BLaER1 treated with 17β-estradiol and CSF1 and Interleukin-3, amounts not matched to agents 10 nM and 100 nM (cell line): ENCODE data around the gene OCSTAMP.

ENCODE experiments used
- H3K27ac ChIP-seq, 11 experiments: shearing (Covaris generic); formaldehyde crosslinking; 2 replicates each; pipeline ENCODE4 v1.8.1; 2022
- H3K27me3 ChIP-seq, 11 experiments: shearing (Covaris generic); formaldehyde crosslinking; 2 replicates each; pipeline ENCODE4 v1.8.1; 2022
- H3K36me3 ChIP-seq, 11 experiments: shearing (Covaris generic); formaldehyde crosslinking; 2 replicates each; pipeline ENCODE4 v1.8.1; 2022
- H3K4me1 ChIP-seq, 10 experiments: shearing (Covaris generic); formaldehyde crosslinking; 2 replicates each; pipeline ENCODE4 v1.8.1; 2022
- H3K4me2 ChIP-seq, 11 experiments: shearing (Covaris generic); formaldehyde crosslinking; 2 replicates each; pipeline ENCODE4 v1.8.1; 2022
- H3K4me3 ChIP-seq, 10 experiments: shearing (Covaris generic); formaldehyde crosslinking; 2 replicates each; pipeline ENCODE4 v1.8.1; 2022
- H3K9ac ChIP-seq, 11 experiments: shearing (Covaris generic); formaldehyde crosslinking; 2 replicates each; pipeline ENCODE4 v1.8.1; 2022
- H3K9me3 ChIP-seq, 11 experiments: shearing (Covaris generic); formaldehyde crosslinking; replicated peaks in 1 of 11; 2 replicates each; pipeline ENCODE4 v1.8.1; 2022
- H4K20me1 ChIP-seq, 11 experiments: shearing (Covaris generic); formaldehyde crosslinking; 2 replicates each; pipeline ENCODE4 v1.8.1; 2022
- Cebpa-rat ChIP-seq, 11 experiments: shearing (Covaris generic); IDR thresholded peaks; 2 replicates each; pipeline ENCODE4 v1.8.1; 2022

The OCSTAMP gene

DNA sequence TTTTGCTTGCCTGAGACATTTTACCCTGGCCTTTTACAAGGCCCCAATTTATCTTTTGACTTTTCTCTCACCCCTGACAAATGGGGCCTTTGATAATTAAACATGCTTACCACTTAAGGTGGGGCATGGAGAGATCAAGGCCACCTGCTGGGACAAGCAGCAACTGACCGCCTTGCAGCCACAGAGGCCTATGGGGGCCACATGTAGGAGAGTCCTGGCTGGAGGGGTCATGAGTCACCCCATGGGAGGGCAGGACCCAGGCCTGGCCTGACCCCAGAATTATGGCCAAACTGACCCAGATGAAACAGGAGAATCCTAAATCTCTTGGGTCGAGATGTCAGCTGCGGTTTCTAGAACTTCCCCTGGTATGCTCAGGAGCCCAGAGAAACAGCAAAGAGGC lies 8.5 kb upstream of the OCSTAMP start:
- H3K27me3 ChIP-seq: peaks cover 0 to 8% (median 0%) of the 10 kb centered on the region in 11 experiments; a peak in 3 of 22 replicates
- H3K36me3 ChIP-seq: no peaks in the 10 kb centered on the region
- no peak for TF ChIP-seq Cebpa-rat (IDR thresholded peaks at IDR 0.05)
- H3K9ac ChIP-seq: no peak overlapping the region
- H3K4me1 ChIP-seq: peaks cover 65 to 77% (median 71%) of the 10 kb centered on the region in 10 experiments
- 0 out of 22 replicates have a peak overlapping the region, but pooled peaks of 1 of the 11 experiments have one; percentile 11 for H3K27ac ChIP-seq
- H4K20me1 ChIP-seq: 0 out of 22 replicates have a peak, but pooled peaks cover 0 to 3% (median 0%) of the 10 kb centered on the region in 11 experiments
- H3K9me3 ChIP-seq: no peaks in the 10 kb centered on the region
- no peak overlapping the region for H3K4me3 ChIP-seq
- peak overlapping the region; percentile 16 to 72 (median 62) for H3K4me2 ChIP-seq

DNA sequence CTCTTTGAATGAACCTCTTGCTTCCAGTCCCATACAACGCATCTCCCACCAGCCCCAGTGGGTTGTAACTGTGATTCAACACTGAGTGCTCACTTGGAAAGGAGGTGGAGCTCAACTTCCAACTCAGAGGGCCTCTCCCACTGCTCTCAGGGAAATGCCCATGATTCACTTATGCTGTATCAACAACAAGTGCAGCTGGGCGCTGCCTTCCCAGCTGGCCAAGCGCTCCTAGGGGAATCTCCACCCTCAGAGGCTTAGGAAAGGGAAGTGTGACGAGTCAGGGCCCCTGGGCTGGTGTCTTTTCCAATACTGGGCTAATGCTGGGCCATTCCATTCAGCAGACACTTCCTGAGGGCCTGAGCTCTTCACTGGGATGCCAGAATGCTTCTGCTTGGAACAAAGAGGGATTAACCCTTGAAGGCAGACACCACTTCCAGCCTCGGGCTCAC lies 8.1 kb upstream of the OCSTAMP start:
- H3K4me1 ChIP-seq: peaks cover 69 to 82% (median 75%) of the 10 kb centered on the region in 10 experiments
- peak overlapping the region; percentile 16 to 72 (median 62) for H3K4me2 ChIP-seq
- no peak overlapping the region for H3K9ac ChIP-seq
- 0 out of 22 replicates have a peak, but pooled peaks cover 0 to 3% (median 0%) of the 10 kb centered on the region in 11 experiments for H4K20me1 ChIP-seq
- H3K36me3 ChIP-seq: no peaks in the 10 kb centered on the region
- no peak overlapping the region for H3K4me3 ChIP-seq
- no peaks in the 10 kb centered on the region for H3K9me3 ChIP-seq
- peaks cover 0 to 8% (median 0%) of the 10 kb centered on the region in 11 experiments; a peak in 3 of 22 replicates for H3K27me3 ChIP-seq
- peak overlapping the region in 2 of 11 experiments; percentile 31 to 41; a peak in 1 of 22 replicates for H3K27ac ChIP-seq
- TF ChIP-seq Cebpa-rat (IDR thresholded peaks at IDR 0.05): no peak

DNA sequence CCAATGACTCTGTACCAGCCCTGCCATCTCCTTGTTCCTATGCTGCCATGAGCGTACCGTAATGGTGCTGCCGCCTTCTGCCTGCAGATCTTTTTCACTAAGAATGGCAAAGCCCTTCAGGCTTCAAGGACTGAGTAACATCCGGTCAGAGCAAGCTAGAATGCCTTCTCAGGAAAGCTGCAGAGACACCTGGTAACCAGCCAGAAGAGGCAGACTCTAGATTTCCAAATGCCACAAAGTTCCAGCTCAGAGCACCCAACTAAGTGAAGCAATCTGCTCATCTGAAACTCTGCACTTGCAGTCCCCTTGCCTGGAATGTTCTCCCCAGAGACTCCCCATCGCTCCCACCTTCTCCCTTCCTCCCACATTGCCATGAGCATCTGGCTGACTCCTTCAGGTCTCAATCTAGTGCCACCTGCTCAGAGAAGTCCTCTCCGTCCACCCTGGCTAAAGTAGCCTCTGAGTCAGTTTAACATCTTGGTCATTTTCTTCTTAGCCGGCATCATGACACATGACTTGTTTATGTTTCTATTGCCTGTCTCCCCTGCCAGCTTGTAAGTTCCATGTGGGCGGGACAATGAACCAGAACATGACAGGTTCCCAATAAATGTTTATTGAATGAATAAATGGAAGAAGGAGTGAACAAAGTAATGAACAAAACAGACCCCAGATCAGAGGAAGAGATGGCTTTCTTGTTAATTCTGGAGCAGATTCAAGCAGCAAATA lies 6.9 kb upstream of the OCSTAMP start:
- Histone ChIP-seq H3K4me1 (peaks cover 74 to 86% (median 81%) of the 10 kb centered on the region in 10 experiments), H4K20me1 (no peaks in the 10 kb centered on the region), H3K9ac (no peak overlapping the region), H3K27ac (0 out of 22 replicates have a peak overlapping the region, but pooled peaks of 1 of the 11 experiments have one; percentile 31), H3K4me2 (peak overlapping the region; percentile 13 to 96 (median 57); a peak in 19 of 22 replicates), H3K9me3 (no peaks in the 10 kb centered on the region), H3K4me3 (no peak overlapping the region), H3K36me3 (no peaks in the 10 kb centered on the region), H3K27me3 (peaks cover 0 to 8% (median 0%) of the 10 kb centered on the region in 11 experiments; a peak in 3 of 22 replicates)
- TF ChIP-seq Cebpa-rat (IDR thresholded peaks at IDR 0.05): no peak

DNA sequence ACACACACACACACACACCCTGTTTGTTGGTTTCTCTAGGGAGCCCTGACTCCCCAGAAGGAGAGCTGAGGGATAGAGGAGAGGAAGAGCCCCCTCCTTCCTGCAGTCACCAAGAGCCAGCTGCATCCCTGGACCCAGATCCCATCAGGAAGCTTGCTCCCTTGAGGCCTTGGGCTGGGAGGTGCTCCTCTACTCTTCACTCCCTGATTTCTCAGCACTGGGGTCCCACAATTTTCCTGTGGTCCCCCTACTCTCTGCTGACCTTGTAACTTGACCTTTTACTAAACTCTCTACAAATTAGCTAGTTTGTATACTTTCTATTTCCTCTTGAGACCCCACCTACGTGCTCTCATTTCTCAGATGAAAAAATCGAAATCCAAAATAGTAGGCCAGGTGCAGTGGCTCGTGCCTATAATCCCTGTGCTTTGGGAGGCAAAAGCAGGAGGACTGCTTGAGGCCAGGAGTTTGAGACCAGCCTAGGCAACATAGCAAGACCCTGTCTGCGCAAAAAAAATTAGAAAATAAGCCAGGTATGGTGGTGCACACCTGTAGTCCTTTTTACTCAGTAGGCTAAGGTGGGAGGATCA lies 5.0 kb upstream of the OCSTAMP start:
- Histone ChIP-seq H3K9ac (no peak overlapping the region), H3K9me3 (no peaks in the 10 kb centered on the region), H3K4me2 (peak overlapping the region; percentile 36 to 96 (median 87); a peak in 21 of 22 replicates), H3K27me3 (peaks cover 0 to 11% (median 0%) of the 10 kb centered on the region in 11 experiments; a peak in 3 of 22 replicates), H3K4me3 (no peak overlapping the region), H3K36me3 (no peaks in the 10 kb centered on the region), H4K20me1 (0 out of 22 replicates have a peak, but pooled peaks cover 0 to 4% (median 0%) of the 10 kb centered on the region in 11 experiments), H3K4me1 (peaks cover 86 to 100% (median 95%) of the 10 kb centered on the region in 10 experiments), H3K27ac (peak overlapping the region in 6 of 11 experiments; percentile 15 to 95 (median 42); a peak in 8 of 22 replicates)
- TF ChIP-seq Cebpa-rat (IDR thresholded peaks at IDR 0.05): no peak

DNA sequence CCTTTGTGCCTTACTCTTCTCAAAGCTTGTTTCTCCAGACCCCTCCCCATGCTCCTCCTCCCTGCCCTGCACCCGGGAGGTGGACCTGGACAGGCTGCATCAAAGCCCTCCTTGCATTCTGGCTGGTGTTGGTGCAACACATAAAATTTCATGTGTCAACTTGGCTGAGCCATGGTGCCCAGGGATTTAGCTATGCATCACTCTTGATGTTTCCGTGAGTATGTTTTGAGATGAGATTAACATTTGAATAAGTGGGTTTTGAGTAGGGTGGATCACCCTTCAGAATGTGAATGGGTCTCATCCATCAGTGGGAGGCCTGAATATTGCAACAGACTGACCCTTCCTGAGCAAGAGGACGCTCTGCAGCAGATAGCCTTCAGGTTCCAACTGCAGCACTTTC lies 4.4 kb upstream of the OCSTAMP start:
- Histone ChIP-seq H3K4me1 (peaks cover 88 to 100% (median 96%) of the 10 kb centered on the region in 10 experiments), H3K36me3 (no peaks in the 10 kb centered on the region), H3K27ac (peak overlapping the region in 6 of 11 experiments; percentile 15 to 95 (median 56); a peak in 10 of 22 replicates), H3K9me3 (no peaks in the 10 kb centered on the region), H3K9ac (no peak overlapping the region), H4K20me1 (0 out of 22 replicates have a peak, but pooled peaks cover 0 to 7% (median 0%) of the 10 kb centered on the region in 11 experiments), H3K27me3 (peaks cover 0 to 15% (median 0%) of the 10 kb centered on the region in 11 experiments; a peak in 3 of 22 replicates), H3K4me3 (no peak overlapping the region), H3K4me2 (peak overlapping the region; percentile 36 to 96 (median 87); a peak in 21 of 22 replicates)
- TF ChIP-seq Cebpa-rat (IDR thresholded peaks at IDR 0.05): no peak

DNA sequence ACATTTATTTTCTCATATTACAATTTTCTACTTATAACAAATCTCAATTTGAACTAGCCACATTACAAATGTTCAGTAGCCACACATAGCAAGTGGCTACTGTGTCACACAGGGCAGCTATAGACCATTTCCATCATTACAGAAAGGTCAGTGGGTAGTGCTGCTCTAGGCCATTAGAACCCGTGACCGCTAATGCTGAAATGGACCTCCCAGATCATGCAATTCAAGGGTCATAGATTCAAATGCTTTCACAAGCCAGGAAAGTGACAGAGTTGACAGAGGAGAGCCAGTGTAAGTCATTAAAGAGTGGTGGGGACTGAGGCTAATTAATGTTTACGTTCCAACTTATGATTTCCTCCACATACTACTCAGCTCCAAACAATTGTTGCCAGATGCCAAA lies 3.5 kb upstream of the OCSTAMP start:
- H3K27me3 ChIP-seq: peaks cover 0 to 15% (median 0%) of the 10 kb centered on the region in 11 experiments; a peak in 3 of 22 replicates
- no peak overlapping the region for H3K4me3 ChIP-seq
- H3K36me3 ChIP-seq: no peaks in the 10 kb centered on the region
- H3K9me3 ChIP-seq: no peaks in the 10 kb centered on the region
- H3K9ac ChIP-seq: no peak overlapping the region
- peak overlapping the region; percentile 13 to 96 (median 87) for H3K4me2 ChIP-seq
- peaks cover 81 to 100% (median 96%) of the 10 kb centered on the region in 10 experiments for H3K4me1 ChIP-seq
- peak overlapping the region in 6 of 11 experiments; percentile 34 to 95 (median 76); a peak in 12 of 22 replicates for H3K27ac ChIP-seq
- TF ChIP-seq Cebpa-rat (IDR thresholded peaks at IDR 0.05): no peak
- H4K20me1 ChIP-seq: 0 out of 22 replicates have a peak, but pooled peaks cover 0 to 7% (median 0%) of the 10 kb centered on the region in 11 experiments

DNA sequence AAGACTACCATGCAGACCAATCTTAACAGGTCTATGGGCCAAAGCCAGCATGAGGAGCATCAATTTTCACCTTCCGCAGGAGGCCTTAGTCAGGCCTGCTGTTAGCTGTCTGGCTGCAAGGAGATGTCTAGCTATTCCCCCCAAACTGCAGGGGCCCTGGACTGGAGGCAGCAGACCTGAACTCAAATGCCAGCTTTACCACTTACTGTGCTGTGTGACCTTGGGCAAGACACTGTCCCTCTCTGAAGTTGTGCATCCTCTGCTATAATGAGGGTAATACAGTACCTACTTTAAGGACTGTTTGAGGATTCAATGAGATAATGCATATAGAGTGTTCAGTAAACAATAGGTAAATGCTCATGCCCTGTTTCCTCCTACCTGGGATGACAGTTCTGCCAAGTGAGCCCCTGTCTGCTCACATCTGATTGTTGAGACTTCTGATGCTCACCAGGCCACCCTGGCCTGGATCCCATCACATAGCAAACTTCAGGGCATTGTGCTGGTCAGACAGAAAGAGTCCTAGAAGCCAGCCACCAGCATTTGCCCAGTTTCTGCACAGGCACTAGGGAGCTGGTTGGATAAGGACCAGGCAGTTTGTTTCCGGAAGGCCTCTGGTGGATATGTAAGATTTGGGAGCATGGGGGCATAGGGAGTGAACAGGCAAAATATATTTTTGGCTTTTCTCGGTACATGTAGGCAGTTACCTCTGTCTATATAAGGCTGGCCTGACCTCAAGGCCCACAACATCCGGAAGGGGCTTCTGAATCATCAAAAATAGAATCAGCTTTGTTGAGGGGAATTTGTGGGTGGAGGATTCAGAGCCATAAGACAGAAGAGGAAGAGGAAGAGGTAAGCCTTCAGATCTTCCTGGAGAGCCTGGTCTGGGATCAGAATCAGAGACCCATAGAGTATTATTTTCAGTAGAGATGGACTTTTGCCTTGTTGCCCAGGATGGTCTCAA lies 2.3 kb upstream of the OCSTAMP start:
- Histone ChIP-seq H3K4me1 (peaks cover 70 to 95% (median 91%) of the 10 kb centered on the region in 10 experiments), H3K4me2 (peak overlapping the region; percentile 78 to 96 (median 87)), H3K36me3 (no peaks in the 10 kb centered on the region), H3K4me3 (peak overlapping the region in 6 of 10 experiments; percentile 6 to 38 (median 20); a peak in 6 of 20 replicates), H3K9me3 (no peaks in the 10 kb centered on the region), H3K9ac (peak overlapping the region in 9 of 11 experiments; percentile 26 to 74 (median 64); a peak in 17 of 22 replicates), H3K27me3 (peaks cover 0 to 20% (median 0%) of the 10 kb centered on the region in 11 experiments; a peak in 4 of 22 replicates), H4K20me1 (0 out of 22 replicates have a peak, but pooled peaks cover 0 to 7% (median 0%) of the 10 kb centered on the region in 11 experiments), H3K27ac (peak overlapping the region in 10 of 11 experiments; percentile 28 to 95 (median 78); a peak in 19 of 22 replicates)
- TF ChIP-seq Cebpa-rat (IDR thresholded peaks at IDR 0.05): no peak
